GM06990 (cell line): Measurements from ENCODE around the gene TYMS.

Experiments used
- DNase-seq: peaks from one replicate; pipeline ENCODE4 v3.0.0-alpha.2; 2011; ENCODE audit not compliant: insufficient read length; ENCODE audit errors: extremely low read depth
- H3K27me3 ChIP-seq: replicated peaks from 2 replicates; pipeline ENCODE4 v1.6.0; 2011; ENCODE audit warnings: low read length; ENCODE audit not compliant: control insufficient read depth, insufficient read depth
- H3K36me3 ChIP-seq: 2 replicates; pipeline ENCODE4 v1.5.1; 2011; ENCODE audit warnings: low read length; ENCODE audit not compliant: control insufficient read depth, insufficient read depth
- H3K4me3 ChIP-seq: replicated peaks from 2 replicates; pipeline ENCODE4 v1.5.1; 2011; ENCODE audit warnings: low read depth, mild to moderate bottlenecking, control low read depth, low read length
- CTCF ChIP-seq: IDR thresholded peaks from 2 replicates; pipeline ENCODE4 v1.5.1; 2011; ENCODE audit warnings: low read length, control low read depth, mild to moderate bottlenecking, inconsistent platforms; ENCODE audit not compliant: insufficient read depth, poor library complexity, severe bottlenecking

Gene TYMS

DNA sequence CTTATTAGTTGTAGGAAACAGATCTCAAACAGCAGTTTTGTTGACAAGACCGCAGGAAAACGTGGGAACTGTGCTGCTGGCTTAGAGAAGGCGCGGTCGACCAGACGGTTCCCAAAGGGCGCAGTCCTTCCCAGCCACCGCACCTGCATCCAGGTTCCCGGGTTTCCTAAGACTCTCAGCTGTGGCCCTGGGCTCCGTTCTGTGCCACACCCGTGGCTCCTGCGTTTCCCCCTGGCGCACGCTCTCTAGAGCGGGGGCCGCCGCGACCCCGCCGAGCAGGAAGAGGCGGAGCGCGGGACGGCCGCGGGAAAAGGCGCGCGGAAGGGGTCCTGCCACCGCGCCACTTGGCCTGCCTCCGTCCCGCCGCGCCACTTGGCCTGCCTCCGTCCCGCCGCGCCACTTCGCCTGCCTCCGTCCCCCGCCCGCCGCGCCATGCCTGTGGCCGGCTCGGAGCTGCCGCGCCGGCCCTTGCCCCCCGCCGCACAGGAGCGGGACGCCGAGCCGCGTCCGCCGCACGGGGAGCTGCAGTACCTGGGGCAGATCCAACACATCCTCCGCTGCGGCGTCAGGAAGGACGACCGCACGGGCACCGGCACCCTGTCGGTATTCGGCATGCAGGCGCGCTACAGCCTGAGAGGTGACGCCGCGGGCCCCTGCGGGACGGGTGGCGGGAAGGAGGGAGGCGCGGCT is at the start of gene TYMS:
Gene TYMS, plus strand, starts transcription at position 343 of the 690 bp plus-strand sequence. Its CDS starts 90 bp downstream, at position 433.
- H3K27me3 ChIP-seq, result no peaks in the 10 kb centered on the region
- H3K36me3 ChIP-seq, result peaks cover 12% of the 10 kb centered on the region
- DNase-seq, result peak; percentile 83
- no peak for TF ChIP-seq CTCF
- H3K4me3 ChIP-seq, result peak within 1 kb of the TSS; percentile 90

GRCh38 chr18:607930-608329 is 49.5 kb upstream of the TYMS start:
- Histone ChIP-seq H3K36me3 (no peaks in the 10 kb centered on the region), H3K27me3 (no peaks in the 10 kb centered on the region; the same call in 1 of the 2 replicates), H3K4me3 (no peak overlapping the region)
- no peak for TF ChIP-seq CTCF
- DNase-seq, result no peak

DNA sequence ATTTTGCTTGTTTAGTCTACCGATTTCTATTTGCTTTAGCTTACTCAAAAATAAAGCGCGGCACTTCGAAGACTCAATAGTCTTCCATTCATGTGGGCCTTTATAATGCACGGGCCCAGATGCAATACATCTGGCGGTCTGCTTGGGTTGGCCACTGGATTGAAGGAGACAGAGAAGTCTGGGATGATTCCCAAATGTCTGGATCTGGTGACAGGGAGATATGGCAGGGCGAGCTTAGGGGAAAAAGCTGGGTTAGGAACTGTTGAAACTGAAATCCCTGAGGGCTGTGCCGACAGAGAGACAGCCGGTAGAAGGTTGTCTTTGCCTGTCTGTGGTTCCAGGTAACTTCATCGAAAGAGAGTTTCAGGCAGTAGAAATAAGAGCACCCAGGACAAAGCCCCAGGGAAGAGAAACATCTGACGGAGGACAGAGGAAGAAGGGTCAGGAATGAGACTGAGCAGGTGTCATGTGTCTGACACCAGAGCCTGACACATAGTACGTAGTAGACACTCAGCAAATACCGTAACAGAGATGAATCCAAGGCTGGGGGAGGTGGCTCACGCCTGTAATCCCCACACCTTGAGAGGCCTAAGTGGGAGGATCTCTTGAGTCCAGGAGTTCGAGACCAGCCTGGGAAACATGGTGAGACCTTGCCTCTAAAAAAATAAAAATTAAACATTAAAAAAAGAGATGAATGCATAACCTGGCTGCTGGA is 47.1 kb upstream of the TYMS start:
- Histone ChIP-seq H3K36me3 (no peaks in the 10 kb centered on the region), H3K4me3 (no peak overlapping the region), H3K27me3 (no peaks in the 10 kb centered on the region; the same call in 1 of the 2 replicates)
- no peak for TF ChIP-seq CTCF
- no peak for DNase-seq

DNA sequence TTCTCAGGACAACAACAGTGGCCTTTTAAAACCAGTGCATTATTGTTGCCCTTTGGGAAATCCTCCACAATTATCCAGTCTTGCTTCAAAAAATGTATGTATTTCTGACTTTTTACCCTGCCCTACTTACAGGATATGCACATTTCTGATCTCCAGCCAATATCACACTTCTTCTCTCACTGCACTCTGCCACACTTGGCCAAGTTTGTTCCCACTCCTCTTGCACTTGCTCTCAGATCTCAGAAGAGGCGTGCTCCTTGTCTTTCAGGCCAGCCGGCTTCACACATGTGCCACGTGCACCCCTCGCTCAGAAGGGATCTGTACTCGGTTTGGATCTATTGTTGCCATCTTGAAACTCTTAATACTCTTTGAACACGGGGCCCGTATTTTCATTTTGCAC is 45.3 kb upstream of the TYMS start:
- Histone ChIP-seq H3K36me3 (no peaks in the 10 kb centered on the region), H3K27me3 (no peaks in the 10 kb centered on the region; the same call in 1 of the 2 replicates), H3K4me3 (no peak overlapping the region)
- no peak for DNase-seq
- no peak for TF ChIP-seq CTCF

DNA sequence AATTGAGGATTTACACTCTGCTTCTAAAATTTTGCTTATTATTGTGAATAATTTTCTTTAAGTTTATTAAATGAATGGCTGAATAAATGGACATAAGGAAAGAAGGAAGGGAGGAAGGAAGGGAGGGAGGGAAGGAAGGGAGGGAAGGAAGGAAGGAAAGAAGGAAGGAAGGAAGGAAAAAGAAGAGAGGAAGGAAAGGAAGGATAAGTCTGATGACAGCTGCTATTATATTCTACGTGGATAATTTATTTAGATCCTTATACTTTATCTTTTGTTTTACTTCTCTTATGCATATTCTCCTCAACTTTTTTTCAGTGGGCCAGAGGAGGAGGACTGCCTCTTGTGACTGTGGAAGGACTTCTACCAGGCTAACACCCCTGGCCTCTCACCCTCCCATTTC is 43.3 kb upstream of the TYMS start:
- Histone ChIP-seq H3K27me3 (no peaks in the 10 kb centered on the region; the same call in 1 of the 2 replicates), H3K36me3 (no peaks in the 10 kb centered on the region), H3K4me3 (no peak overlapping the region)
- no peak for TF ChIP-seq CTCF
- no peak for DNase-seq
